ENCODE data around the gene HS3ST5.

The HS3ST5 gene

DNA sequence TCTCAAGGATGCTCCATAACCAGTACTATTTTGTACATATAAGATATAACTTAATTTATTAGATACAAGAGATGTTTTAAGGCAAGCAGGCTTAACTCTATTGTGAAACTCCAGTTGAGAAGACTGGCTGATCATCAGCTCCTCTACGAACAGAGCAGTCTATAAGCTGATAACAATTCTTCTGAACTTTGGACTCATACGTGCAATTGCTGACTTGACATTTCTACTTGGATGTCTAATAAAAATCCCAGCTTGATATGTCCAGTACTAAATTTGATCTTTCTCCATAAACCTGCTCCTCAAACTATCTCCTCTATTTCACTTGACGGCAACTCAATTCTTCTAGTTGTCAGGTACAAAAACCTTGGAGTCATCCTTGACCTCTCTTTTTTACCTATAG, 141.9 kb downstream of the HS3ST5 start:
- DNase-seq (ENCODE audit: low spot score) = no peak
- TF ChIP-seq, protein P1, sequence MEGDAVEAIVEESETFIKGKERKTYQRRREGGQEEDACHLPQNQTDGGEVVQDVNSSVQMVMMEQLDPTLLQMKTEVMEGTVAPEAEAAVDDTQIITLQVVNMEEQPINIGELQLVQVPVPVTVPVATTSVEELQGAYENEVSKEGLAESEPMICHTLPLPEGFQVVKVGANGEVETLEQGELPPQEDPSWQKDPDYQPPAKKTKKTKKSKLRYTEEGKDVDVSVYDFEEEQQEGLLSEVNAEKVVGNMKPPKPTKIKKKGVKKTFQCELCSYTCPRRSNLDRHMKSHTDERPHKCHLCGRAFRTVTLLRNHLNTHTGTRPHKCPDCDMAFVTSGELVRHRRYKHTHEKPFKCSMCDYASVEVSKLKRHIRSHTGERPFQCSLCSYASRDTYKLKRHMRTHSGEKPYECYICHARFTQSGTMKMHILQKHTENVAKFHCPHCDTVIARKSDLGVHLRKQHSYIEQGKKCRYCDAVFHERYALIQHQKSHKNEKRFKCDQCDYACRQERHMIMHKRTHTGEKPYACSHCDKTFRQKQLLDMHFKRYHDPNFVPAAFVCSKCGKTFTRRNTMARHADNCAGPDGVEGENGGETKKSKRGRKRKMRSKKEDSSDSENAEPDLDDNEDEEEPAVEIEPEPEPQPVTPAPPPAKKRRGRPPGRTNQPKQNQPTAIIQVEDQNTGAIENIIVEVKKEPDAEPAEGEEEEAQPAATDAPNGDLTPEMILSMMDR (IDR thresholded peaks at IDR 0.05; ENCODE audit: extremely low read depth, missing control alignments) = no peak

DNA sequence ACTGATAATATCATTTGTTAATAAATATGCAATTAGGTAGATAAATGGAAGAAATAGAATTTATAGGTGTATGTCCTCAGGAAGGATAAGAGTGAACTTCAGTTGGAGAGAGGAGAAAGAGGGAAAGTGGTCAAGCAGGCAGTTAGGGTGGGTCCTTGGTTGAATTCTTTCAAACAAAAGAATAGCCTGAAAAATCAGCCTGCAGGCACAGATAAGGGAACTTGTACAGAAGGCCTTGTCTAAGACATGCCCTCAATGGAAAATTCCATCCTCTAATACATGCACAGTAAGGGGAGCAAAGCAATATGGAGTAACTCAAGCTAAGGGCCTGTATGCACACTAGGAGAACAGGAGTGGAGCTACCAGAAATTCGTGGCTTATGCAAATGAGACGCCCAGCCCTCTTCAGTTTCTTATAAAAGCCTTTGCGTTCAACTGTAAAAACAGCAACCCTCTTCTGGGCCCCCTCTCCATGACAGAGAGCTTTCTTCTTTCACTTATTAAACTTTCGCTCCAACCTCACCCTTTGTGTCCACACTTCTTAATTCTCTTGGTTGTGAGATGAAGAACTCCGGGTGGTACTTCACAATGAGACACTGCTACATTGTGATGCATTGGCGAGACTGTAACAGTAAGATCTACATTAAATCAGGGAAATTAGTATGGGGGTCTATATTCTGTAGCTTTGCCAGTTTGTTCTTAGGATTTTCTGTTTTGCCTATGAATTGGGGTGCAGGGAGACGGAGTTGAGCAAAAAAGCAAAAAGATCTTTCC, 147.0 kb downstream of the HS3ST5 start:
- no peak for DNase-seq (ENCODE audit: low spot score)
- TF ChIP-seq, protein P1 (IDR thresholded peaks at IDR 0.05; ENCODE audit: extremely low read depth, missing control alignments) = no peak

DNA sequence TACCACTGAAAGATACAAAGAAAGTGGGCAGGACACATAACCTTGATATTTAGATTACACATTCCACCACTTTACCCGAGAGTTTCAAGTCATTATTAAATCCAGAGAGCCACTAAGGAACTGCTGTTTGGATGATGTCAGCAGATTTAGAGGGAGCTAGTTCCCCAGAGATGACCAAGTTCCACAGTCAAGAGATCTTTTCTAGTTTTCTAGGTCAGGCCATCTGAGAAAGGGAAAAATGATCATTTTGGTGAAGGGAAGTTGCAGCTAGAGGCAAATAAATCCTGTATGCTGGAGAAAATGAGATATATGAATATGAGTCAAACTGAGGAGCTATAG, 147.8 kb downstream of the HS3ST5 start:
- TF ChIP-seq, protein P1 (IDR thresholded peaks at IDR 0.05; ENCODE audit: extremely low read depth, missing control alignments) = no peak
- no peak for DNase-seq (ENCODE audit: low spot score)

DNA sequence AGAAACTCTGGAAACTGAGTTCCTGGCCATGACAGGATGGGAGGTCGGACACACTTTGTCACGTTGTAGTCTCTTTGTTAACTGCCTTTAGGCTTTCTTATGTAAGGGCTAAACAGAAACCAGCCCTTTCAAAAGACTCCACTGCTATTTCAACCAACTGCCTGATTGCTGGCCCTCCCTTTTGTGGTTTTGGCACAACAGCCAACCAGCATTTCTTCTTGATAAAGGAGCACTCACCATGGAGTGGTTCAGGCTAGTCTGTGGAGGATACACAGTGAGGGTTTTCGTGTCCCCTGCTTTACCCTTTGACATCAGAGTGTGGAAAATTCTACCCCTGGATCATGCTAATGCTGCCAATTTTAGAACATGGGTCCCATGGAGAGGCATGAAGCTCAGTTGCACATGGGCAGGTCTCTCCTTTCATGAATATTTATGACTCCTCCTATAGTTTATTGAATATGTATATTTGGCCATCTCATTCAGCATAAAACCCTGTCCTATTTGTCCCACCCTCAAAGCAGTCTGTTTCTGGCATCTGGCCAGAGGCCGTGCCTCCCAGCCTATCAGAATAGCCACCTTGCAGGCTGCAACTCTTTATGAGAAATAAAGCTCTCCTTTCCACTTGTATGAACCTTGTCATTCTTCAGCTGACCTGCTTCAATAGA, 148.3 kb downstream of the HS3ST5 start:
- TF ChIP-seq, protein P1 (IDR thresholded peaks at IDR 0.05; ENCODE audit: extremely low read depth, missing control alignments) = no peak
- no peak for DNase-seq (ENCODE audit: low spot score)

DNA sequence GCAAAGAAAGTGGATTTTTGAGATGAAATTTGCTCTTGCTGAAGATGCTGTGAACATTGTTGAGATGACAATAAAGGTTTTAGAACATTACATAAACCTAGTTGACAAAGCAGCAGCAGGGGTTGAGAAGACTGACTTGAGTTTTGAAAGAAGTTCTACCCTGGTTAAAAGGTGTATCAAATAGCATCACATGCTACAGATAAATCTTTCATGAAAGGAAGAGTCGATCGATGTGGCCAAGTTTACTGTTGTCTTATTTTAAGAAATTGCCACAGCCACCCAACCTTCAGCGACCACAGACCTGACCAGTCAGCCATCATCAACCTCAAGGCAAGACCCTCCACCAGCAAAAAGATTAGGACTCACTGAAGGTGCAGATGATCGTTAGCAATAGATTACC, 155.3 kb downstream of the HS3ST5 start:
- TF ChIP-seq, protein P1 (IDR thresholded peaks at IDR 0.05; ENCODE audit: extremely low read depth, missing control alignments) = no peak
- no peak for DNase-seq (ENCODE audit: low spot score)

DNA sequence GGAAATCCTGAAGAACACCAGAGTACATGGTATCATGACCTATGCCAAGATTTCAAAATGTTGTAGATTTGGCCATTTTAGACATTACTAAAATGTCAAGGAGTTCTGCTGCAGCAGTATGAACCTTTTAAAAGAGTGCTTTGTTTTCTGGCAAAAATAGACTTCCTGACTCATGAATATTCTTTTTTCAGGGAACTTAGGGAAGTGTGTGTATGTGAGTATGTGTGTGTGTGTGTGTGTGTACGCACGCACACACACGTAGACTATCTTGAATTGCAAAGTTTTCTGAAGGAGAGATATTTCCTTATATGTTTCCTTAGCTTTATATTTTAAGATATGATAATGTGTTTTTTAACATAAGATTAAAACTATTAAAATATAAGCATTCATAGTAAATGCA, 161.2 kb downstream of the HS3ST5 start:
- DNase-seq (ENCODE audit: low spot score) = no peak
- TF ChIP-seq, protein P1 (IDR thresholded peaks at IDR 0.05; ENCODE audit: extremely low read depth, missing control alignments) = no peak

DNA sequence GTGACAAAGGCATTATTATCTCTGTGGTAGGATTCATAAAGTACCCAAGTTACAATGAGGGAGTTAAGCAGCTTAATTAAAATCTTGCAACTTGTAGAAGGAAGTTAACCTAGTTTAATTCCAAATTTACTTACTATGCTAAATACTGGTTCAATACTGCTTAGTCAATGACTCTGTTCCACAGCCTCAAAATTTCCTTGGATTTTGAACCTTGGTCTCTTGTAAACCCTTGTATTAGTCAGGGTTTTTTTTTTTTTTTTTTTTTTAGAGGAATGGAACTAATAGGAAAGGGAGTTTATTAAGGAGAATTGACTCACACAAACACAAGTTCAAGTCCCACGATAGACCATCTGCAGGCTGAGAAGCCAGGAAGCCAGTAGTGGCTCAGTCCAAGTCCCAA, 163.4 kb downstream of the HS3ST5 start:
- TF ChIP-seq, protein P1 (IDR thresholded peaks at IDR 0.05; ENCODE audit: extremely low read depth, missing control alignments) = no peak
- DNase-seq (ENCODE audit: low spot score) = no peak
